Measurements from ENCODE around the gene BTD. TPM values are rescaled to one million over a fixed set of nuclear protein-coding genes. Genes with fewer than 3 reads are reported as not detected.

Gene BTD
- total and polyA plus RNA-seq, 7 donors, result 6.6 to 35.5 (median 23.5) TPM

DNA sequence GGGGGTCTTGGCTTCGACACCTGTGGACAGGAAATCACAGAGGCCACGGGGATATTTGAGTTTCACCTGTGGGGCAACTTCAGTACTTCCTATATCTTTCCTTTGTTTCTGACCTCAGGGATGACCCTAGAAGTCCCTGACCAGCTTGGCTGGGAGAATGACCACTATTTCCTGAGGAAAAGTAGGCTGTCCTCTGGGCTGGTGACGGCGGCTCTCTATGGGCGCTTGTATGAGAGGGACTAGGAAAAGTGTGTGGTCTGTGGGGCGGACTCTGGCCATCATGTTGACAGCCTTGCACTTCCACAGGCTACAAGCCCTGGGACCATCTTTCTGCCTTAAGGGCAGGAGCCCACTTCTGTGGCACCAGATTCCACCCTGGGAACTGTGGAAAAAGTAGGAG lies 43.7 kb downstream of the BTD start:
- no peak for DNase-seq
- Histone ChIP-seq H3K4me3 (no peak overlapping the region), H3K27ac (peak overlapping the region; percentile 77 to 83 (median 82)), H3K36me3 (no peaks in the 10 kb centered on the region), H3K9me3 (no peaks in the 10 kb centered on the region), H3K27me3 (no peaks in the 10 kb centered on the region), H3K4me1 (peaks cover 0 to 38% (median 33%) of the 10 kb centered on the region in 4 donors)
- TF ChIP-seq POLR2A (IDR thresholded peaks at IDR 0.05), result no peak
- no peak for TF ChIP-seq POLR2AphosphoS5 (IDR thresholded peaks at IDR 0.05)
- TF ChIP-seq, protein P1, sequence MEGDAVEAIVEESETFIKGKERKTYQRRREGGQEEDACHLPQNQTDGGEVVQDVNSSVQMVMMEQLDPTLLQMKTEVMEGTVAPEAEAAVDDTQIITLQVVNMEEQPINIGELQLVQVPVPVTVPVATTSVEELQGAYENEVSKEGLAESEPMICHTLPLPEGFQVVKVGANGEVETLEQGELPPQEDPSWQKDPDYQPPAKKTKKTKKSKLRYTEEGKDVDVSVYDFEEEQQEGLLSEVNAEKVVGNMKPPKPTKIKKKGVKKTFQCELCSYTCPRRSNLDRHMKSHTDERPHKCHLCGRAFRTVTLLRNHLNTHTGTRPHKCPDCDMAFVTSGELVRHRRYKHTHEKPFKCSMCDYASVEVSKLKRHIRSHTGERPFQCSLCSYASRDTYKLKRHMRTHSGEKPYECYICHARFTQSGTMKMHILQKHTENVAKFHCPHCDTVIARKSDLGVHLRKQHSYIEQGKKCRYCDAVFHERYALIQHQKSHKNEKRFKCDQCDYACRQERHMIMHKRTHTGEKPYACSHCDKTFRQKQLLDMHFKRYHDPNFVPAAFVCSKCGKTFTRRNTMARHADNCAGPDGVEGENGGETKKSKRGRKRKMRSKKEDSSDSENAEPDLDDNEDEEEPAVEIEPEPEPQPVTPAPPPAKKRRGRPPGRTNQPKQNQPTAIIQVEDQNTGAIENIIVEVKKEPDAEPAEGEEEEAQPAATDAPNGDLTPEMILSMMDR (IDR thresholded peaks at IDR 0.05), result no peak
- no peak for TF ChIP-seq EP300 (IDR thresholded peaks at IDR 0.05)
- WGBS, 2 donors, result 95% methylated on average over 6 of the region's 6 CpGs
- intact Hi-C loops (cut with DNase I), result loop anchor here (5.0 kb wide), 1 partner anchor 92 kb away; no protein-coding TSS in a partner anchor

DNA sequence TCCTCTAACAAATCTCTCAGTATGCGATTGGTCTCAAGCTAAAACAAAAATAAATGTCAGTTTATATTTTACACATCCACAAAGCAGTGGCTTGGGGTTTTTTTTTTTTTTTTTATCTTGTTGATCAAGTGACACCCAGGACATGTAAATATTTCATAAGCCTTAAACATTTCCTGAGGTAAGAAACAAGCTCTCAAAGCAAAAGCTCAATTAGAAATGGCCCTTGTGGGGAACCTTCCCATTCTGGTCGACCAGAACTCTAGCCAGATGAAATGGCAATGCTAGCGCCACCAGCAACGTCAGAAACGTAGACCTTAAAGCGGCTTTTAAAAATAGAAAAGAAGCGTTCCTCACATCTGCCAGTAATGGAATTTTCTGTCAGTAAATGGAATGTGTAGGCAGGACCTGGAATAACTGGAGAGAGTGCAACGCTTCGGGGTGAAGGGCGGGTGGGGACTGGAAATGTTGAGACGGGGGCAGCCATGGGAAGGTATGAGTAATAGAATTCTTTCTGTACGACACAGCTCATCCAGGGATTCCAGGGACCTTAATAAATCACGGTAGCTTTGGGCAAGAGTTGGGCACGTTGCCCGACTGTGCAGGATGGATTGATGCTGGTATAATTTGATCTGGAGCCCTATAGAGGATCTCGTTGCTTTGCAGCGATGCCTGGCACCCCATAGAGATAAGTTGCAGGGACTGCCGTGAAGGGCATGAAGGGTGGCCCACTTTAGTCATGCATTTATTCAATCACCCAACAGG lies 44.4 kb downstream of the BTD start:
- 87 to 95% methylated on average over 18 of the region's 18 CpGs for WGBS, 2 donors
- TF ChIP-seq EP300 (IDR thresholded peaks at IDR 0.05), result peak in 2 of 4 donors; percentile 7 to 38
- peak in 3 of 4 donors; percentile 52 to 59 (median 57) for TF ChIP-seq POLR2AphosphoS5 (IDR thresholded peaks at IDR 0.05)
- TF ChIP-seq, protein P1 (IDR thresholded peaks at IDR 0.05), result no peak
- no peak for TF ChIP-seq POLR2A (IDR thresholded peaks at IDR 0.05)
- intact Hi-C loops (cut with DNase I), result loop anchor here (5.0 kb wide), 1 partner anchor 91 kb away; no protein-coding TSS in a partner anchor
- Histone ChIP-seq H3K36me3 (no peaks in the 10 kb centered on the region), H3K4me3 (peak overlapping the region in 1 of 4 donors; percentile 10), H3K27ac (peak overlapping the region; percentile 77 to 83 (median 82)), H3K27me3 (no peaks in the 10 kb centered on the region), H3K4me1 (peaks cover 0 to 36% (median 32%) of the 10 kb centered on the region in 4 donors), H3K9me3 (no peaks in the 10 kb centered on the region)
- DNase-seq, result peak; percentile 83

DNA sequence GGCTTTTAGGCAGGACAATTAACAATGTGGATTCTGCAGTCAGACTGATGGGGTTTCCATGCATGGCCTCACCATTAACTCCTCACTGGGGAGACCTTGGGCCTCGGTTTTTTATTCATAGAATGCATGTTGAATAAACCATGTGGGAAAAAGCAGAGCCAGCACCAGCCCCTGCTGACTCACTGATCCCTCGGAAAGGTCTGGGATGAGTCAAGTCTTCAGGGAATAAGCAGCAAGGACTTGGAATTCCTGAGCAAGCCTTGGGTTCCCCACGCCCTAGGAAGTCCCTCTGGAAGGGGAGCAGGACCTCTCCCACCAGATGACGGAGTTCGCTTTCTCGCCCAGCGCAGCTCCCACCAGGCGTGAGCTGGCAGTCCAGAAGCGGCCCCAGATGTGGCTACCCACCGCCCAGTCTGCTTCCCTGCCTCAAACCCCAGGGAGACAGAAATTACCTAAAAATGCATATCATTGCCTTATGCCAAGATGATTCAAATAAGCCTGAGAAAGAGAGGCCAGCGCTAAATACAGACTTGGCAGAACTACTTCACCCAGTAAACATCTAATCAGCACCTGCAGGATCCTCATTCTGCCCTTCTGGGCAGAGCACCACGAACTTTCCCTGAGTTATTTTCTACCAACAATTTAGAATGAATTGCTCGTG lies 45.4 kb downstream of the BTD start:
- 64 to 83% methylated on average over 13 of the region's 13 CpGs for WGBS, 2 donors
- DNase-seq, result peak; percentile 79

DNA sequence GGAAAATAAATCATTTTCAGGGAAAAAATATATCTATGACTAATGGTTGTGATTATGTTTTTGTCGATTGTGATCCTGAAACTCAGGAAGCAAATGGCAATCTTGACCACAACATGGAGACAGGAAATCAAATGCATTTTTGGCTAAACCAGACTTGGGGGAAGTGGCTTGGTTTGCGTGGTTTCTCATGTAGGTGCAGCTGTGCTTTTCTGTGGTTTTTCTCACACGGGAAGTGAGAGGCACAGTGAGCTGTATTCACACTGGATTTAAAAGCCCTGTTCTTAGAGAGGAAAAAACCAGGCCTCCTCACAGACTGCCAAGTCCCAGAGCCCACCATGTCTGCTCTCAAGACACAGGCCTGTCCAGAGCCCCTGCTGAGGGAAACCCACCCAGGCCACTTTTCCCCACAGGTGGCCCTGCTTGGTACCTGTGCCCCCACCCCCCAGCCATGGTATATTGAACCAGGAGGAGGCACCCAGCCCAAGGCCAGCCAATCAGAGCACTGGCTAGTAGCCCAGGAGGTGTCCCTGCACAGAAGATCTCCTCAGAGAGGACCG lies 46.1 kb downstream of the BTD start:
- peak overlapping the region; percentile 77 to 83 (median 82) for H3K27ac ChIP-seq
- no peak for DNase-seq
- peaks cover 0 to 36% (median 30%) of the 10 kb centered on the region in 4 donors for H3K4me1 ChIP-seq
- TF ChIP-seq, protein P1 (IDR thresholded peaks at IDR 0.05), result no peak
- intact Hi-C loops (cut with DNase I), result loop anchor here (5.0 kb wide), 1 partner anchor 90 kb away; no protein-coding TSS in a partner anchor
- no peaks in the 10 kb centered on the region for H3K36me3 ChIP-seq
- no peak overlapping the region for H3K4me3 ChIP-seq
- H3K27me3 ChIP-seq, result no peaks in the 10 kb centered on the region
- H3K9me3 ChIP-seq, result no peaks in the 10 kb centered on the region
- 50 to 85% methylated on average over 4 of the region's 4 CpGs for WGBS, 2 donors

More for the DNA sequence above, 45.4 kb downstream of the BTD start:
- TF ChIP-seq, protein P1 (IDR thresholded peaks at IDR 0.05), result no peak
- TF ChIP-seq POLR2A (IDR thresholded peaks at IDR 0.05) (no peak), POLR2AphosphoS5 (IDR thresholded peaks at IDR 0.05) (peak; percentile 5 to 70 (median 31)), EP300 (IDR thresholded peaks at IDR 0.05) (peak in 2 of 4 donors; percentile 7 to 20)
- peak overlapping the region; percentile 77 to 83 (median 82) for H3K27ac ChIP-seq
- no peak overlapping the region for H3K4me3 ChIP-seq
- intact Hi-C loops (cut with DNase I), result loop anchor here (5.0 kb wide), 1 partner anchor 90 kb away; no protein-coding TSS in a partner anchor
- H3K9me3 ChIP-seq, result no peaks in the 10 kb centered on the region
- no peaks in the 10 kb centered on the region for H3K36me3 ChIP-seq
- peaks cover 0 to 36% (median 30%) of the 10 kb centered on the region in 4 donors for H3K4me1 ChIP-seq
- H3K27me3 ChIP-seq, result no peaks in the 10 kb centered on the region
